Measurements from ENCODE around the gene LAMA2.

- TF ChIP-seq EP300 (conservative IDR thresholded peaks at IDR 0.05; ENCODE audit: poor library complexity, severe bottlenecking) (no peak), CTCF (IDR thresholded peaks at IDR 0.05; ENCODE audit: poor library complexity, severe bottlenecking) (no peak), POLR2AphosphoS5 (IDR thresholded peaks at IDR 0.05) (no peak), TAF1 (IDR thresholded peaks at IDR 0.05; ENCODE audit: low read depth) (no peak), RAD21 (conservative IDR thresholded peaks at IDR 0.05) (no peak), EZH2 (IDR thresholded peaks at IDR 0.05; ENCODE audit: borderline replicate concordance, insufficient read depth, low read length, poor library complexity, severe bottlenecking) (no peak), REST (IDR thresholded peaks at IDR 0.05; ENCODE audit: borderline replicate concordance) (no peak)
Observed at GRCh38 chr6:128847431-128848210, 35.3 kb upstream of the LAMA2 start.
